HPDE6-E6E7 (cell line): ENCODE measurements around the gene IL27RA.
"Not testable (repeated sequence)": the region's sequence is repeated elsewhere in the genome, so short reads cannot be mapped to it uniquely, and the experiment has no call there.

Experiments
- DNase-seq: peaks from one replicate; pipeline ENCODE4 v3.0.0; 2011; ENCODE audit warnings: missing footprints; ENCODE audit errors: extremely low spot score

Gene IL27RA

GRCh38 chr19:14028901-14029300 lies 2.7 kb upstream of the IL27RA start:
- DNase-seq, result no peak

GRCh38 chr19:14030997-14031718 lies 404 bp upstream of the IL27RA start:
- DNase-seq, result no peak

DNA sequence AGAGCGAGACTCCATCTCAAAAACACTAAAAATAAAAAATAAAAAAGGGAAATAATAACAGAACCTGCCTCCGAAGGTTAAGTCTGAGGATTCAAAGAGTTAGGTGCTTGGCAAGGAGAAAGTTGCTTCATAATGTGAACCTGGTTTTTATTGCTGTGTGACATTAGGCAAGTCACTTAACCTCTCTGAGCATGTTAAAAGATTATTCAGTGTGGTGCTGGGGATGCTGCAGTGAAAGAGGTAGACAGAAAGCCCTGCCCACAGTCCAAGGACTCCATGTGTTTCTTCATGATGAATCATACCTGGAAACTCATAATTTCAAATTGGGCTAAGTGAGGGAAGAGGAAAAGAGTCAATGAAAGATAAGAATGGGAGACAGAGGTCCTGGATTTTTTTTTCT lies 2.4 kb downstream of the IL27RA start:
- no peak for DNase-seq

DNA sequence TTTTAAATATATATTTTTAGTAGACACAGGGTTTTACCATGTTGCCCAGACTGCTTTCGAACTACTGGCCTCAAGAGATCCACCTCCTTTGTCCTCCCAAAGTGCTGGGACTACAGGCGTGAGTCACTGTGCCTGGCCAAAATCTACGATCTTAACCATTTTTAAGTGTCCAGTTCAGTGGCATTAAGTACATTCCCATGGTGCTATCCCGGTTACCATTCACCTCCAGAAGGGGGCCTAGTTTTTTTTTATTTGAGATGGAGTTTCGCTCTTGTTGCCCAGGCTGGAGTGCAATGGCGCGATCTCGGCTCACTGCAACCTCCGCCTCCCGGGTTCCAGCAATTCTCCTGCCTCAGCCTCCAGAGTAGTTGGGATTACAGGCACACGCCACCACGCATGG lies 3.6 kb downstream of the IL27RA start:
- not testable (repeated sequence) for DNase-seq

DNA sequence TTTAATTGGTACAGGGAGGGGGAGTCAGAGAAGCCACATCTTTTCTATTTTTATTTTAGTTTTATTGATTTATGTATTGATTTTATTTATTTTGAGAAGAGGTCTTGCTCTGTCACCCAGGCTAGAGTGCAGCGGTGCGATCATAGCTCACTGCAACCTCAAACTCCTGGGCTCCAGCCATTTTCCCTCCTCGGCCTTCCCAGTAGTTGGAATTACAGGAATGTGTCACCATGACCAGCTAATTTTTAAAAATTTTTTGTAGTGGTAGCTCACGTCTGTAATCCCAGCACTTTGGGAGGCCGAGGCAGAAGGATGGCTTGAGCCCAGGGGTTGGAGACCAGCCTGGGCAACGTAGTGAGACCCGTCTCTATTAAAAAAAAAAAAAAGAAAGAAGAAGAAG lies 4.1 kb downstream of the IL27RA start:
- DNase-seq, result no peak

DNA sequence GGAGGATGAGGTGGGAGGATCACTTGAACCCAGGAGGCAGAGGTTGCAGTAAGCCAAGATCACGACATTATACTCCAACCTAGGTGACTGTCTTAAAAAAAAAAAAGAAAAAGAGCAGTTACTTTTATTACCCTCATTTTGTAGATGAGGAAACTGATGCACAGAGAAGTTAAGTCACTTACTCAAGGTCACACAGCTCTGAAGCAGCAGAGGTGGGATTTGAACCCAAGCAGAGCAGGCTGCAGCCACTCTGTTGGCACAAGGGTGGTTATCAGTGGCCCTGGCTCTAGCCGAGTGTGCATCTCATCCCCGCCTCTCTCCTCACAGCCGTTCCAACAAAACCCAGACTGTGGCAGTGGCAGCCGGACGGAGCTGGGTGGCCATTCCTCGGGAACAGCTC lies 7.6 kb downstream of the IL27RA start:
- DNase-seq, result no peak

DNA sequence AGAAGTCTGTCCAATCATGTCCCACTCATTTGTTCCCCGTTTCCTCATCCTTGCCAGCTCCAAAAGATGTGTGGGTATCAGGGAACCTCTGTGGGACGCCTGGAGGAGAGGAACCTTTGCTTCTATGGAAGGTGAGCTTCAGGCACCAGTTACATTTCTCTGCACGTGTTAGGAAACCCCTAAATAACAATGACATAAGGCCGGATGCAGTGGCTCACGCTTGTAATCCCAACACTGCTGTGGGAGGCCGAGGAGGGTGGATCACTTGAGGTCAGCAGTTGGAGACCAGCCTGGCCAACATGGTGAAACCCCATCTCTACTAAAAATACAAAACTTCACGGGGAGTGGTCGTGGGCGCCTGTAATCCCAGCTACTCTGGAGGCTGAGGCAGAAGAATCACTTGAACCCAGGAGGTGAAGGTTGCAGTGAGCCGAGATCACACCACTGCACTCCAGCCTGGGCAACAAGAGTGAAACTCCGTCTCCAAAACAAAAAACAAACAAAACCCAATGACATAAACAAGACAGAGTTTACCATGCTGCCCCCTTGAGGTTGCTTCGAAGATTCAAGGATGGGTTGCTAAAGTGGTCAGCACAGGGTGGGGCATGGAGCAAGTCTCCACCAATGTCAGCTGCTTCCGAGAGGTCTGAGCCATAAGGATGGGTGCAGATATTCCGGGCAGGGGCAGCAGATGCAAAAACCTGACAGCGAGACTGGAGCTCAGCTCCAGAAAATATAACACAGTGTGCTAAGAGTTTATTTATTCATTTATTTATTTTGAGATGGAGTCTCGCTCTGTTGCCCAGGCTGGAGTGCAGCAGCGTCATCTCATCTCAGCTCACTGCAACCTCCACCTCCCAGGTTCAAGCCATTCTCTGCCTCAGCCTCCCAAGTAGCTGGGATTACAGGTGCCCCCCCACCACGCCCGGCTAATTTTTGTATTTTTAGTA lies 11.4 kb downstream of the IL27RA start:
- DNase-seq, result peak; percentile 74

DNA sequence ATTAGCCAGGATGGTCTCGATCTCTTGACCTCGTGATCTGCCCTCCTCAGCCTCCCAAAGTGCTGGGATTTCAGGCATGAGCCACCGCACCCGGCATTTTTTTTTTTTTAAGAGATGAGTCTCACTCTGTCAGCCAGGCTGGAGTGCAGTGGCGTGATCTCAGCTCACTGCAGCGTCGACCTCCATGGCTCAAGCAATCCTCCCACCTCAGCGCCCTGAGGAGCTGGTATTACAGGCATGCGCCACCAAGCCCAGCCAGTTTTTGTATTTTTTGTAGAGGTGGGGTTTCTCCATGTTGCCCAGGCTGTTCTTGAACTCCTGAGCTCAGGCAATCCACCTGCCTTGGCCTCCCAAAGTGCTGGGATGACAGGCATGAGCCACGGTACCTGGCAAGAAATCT lies 16.3 kb downstream of the IL27RA start:
- DNase-seq, result not testable (repeated sequence)

DNA sequence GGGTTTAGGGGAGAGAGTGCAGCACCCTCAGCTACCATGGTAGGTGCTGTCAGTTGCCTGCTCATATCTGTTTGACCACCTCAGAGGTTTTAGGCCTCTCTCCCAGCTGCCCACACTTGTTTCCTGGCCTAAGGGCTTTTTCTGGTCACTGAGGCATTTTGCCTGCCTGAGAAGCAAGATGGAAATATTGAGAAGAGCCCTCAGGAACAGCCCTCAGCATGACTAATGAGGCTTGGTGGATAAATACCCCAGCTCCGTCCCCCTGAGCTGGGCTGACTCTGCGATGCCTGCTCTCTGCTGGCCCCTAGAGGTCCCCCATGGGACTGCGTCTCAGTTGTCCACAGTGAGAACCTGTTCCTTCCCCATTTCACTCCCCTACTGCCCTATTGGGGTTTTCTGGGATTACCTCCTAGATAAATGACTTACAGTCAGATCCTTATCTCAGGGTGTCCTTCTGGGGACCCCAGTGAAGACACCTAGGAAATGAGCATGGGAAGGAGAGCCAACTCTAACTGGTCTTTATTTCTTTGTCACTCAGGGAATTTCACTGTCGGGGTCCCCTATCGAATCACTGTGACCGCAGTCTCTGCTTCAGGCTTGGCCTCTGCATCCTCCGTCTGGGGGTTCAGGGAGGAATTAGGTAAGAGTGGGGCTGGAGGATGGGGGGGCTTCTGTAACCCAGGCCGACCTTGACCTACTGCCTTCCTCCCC lies 17.0 kb downstream of the IL27RA start:
- DNase-seq, result peak; percentile 65

DNA sequence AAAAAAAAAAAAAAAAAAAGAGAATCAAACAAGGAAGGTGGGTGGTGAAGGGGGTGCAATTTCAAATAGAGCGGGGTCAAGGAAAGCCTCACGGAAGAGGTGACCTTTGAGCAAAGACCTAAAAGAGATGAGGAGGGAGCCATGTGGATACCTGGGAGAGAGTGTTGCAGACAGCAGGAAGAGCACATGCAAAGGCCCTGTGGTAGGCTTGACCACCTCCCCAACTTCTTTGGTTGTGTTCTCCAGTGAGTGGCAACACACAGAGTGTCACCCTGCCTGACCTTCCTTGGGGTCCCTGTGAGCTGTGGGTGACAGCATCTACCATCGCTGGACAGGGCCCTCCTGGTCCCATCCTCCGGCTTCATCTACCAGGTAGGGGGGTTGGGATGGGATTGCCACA lies 18.9 kb downstream of the IL27RA start:
- DNase-seq, result no peak

DNA sequence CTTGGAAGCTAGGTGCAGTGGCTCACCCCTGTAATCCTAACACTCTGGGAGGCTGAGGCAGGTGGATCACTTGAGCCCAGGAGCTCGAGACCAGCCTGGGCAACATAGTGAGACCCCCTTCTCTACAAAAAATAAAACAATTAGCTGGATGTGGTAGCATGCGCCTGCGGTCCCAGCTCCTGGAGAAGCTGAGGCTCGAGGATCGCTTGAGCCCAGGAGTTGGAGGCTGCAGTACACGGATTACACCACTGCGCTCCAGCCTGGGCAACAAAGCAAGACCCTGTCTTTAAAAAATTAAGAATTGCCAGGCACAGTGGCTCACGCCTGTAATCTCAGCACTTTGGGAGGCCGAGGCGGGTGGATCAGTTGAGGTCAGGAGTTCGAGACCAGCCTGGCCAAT lies 19.4 kb downstream of the IL27RA start:
- not testable (repeated sequence) for DNase-seq

DNA sequence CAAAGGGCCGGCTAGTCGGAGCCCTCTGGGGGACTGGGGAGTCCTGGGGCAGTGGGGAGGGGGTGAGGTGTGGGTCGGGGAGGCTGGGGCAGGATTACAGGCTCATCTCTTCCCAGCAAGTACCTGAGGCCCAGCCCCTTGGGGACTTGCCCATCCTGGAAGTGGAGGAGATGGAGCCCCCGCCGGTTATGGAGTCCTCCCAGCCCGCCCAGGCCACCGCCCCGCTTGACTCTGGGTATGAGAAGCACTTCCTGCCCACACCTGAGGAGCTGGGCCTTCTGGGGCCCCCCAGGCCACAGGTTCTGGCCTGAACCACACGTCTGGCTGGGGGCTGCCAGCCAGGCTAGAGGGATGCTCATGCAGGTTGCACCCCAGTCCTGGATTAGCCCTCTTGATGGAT lies 20.4 kb downstream of the IL27RA start:
- DNase-seq, result no peak

DNA sequence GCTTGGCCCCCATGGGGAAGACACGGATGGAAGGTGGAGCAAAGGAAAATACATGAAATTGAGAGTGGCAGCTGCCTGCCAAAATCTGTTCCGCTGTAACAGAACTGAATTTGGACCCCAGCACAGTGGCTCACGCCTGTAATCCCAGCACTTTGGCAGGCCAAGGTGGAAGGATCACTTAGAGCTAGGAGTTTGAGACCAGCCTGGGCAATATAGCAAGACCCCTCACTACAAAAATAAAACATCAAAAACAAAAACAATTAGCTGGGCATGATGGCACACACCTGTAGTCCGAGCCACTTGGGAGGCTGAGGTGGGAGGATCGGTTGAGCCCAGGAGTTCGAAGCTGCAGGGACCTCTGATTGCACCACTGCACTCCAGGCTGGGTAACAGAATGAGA lies 20.9 kb downstream of the IL27RA start:
- no peak for DNase-seq

DNA sequence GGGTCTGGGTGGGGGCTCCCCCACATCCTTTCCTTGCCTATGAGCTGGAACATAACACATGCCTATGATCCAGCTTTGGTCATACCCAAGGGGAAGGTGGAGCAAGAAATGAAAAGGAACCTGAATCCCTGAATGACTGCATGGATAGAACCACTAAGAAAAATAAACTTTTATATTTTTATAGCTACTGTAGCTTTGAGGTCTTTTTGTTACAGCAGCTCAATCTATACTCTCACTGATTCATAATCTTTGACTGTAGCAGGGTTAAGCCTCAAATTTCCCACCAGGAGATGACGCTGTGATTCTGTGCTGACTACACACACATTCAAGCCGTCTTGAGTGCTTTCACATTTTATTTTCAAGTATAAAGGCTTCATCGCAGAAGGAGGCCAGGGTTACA lies 21.5 kb downstream of the IL27RA start:
- no peak for DNase-seq

DNA sequence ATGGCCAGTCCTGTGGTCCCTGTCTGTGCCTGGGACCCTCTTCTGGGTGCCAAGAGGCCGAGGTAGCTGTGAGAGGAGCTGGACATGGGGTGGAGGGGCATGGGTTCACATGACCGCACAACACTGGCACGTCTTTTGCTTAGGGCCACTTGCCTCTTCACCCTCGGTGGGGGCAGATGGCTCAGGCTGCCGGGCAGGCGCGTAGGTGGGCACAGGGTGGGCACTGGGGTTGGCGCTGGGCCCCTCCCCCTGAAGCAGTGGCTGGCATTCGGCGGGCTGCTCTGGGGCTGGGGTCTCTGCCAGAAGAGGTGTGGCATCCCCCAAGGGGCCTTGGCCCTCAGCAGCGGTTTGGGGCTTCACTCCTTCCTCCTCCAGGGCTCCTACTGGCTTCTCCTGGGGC lies 21.9 kb downstream of the IL27RA start:
- DNase-seq, result no peak

GRCh38 chr19:14054099-14054498 lies 22.5 kb downstream of the IL27RA start:
- no peak for DNase-seq

- DNase-seq, result no peak
Observed at GRCh38 chr19:14054721-14055120, 23.2 kb downstream of the IL27RA start.

- DNase-seq, result no peak
Observed at GRCh38 chr19:14055396-14055795, 23.8 kb downstream of the IL27RA start.

DNA sequence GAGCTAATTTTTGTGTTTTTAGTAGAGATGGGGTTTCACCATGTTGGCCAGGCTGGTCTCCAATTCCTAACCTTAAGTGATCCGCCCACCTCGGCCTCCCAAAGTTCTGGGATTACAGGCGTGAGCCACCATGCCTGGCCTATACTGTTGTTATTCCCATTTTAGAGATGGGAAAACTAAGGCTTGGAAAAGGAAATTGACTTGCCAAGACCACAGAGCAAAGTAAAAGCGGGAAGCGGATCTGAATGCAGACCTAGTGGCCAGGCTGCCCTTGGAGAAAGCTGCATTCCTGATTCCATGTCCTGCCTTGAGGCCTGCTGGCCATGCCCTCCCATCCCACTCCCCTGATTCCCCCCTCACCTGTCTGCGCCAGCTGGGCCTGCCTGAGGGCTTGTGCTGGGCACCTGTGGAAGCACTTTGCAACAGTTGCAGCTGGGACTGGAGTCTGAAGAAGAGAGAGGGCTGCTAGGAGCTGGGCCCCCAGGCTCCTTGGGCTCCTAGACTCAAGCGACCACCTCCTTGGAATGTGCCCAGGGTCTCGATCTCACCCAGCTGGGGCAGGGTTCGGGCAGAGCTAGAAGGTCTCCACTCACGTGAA lies 24.6 kb downstream of the IL27RA start:
- DNase-seq, result no peak

GRCh38 chr19:14056741-14057356 lies 25.3 kb downstream of the IL27RA start:
- DNase-seq, result no peak
